ENCODE data around the gene SND1.

GRCh38 chr7:128120116-128120515 lies 468.1 kb downstream of the SND1 start:
- TF ChIP-seq CTCF (IDR thresholded peaks at IDR 0.05), result no peak
- no peak for TF ChIP-seq EZH2 (IDR thresholded peaks at IDR 0.05; ENCODE audit: borderline replicate concordance, insufficient read depth, low read depth, low read length, poor library complexity, severe bottlenecking)

Measured in B cell (primary cell).